Activated T-cell treated with anti-CD3 and anti-CD28 coated beads, Interleukin-2, amount 50 U/mL, for 24 hours (primary cell): Measurements from ENCODE around the gene USH1G.
A peak's percentile ranks its signal among the peaks of the same experiment; 100 is the strongest.
"Not testable (repeated sequence)": the region's sequence is repeated elsewhere in the genome, so short reads cannot be mapped to it uniquely, and the experiment has no call there.

Experiments used
- DNase-seq: peaks from one replicate; pipeline ENCODE4 v3.0.0-alpha.2; 2020
- H3K27ac Mint-ChIP-seq: 2 replicates; pipeline ENCODE4 v1.8.0; 2020; ENCODE audit warnings: mild to moderate bottlenecking, mixed read lengths
- H3K27me3 Mint-ChIP-seq: 2 replicates; pipeline ENCODE4 v1.8.0; 2020; ENCODE audit warnings: mixed read lengths
- H3K36me3 Mint-ChIP-seq: 2 replicates; pipeline ENCODE4 v1.8.0; 2020; ENCODE audit warnings: low read depth, mixed read lengths
- H3K4me1 Mint-ChIP-seq: 2 replicates; pipeline ENCODE4 v1.8.0; 2020; ENCODE audit warnings: low read depth, mixed read lengths
- H3K4me3 Mint-ChIP-seq: 2 replicates; pipeline ENCODE4 v1.8.0; 2020; ENCODE audit warnings: mild to moderate bottlenecking, moderate library complexity, mixed read lengths
- H3K9me3 Mint-ChIP-seq: 2 replicates; pipeline ENCODE4 v1.8.0; 2020; ENCODE audit warnings: mixed read lengths

USH1G gene

DNA sequence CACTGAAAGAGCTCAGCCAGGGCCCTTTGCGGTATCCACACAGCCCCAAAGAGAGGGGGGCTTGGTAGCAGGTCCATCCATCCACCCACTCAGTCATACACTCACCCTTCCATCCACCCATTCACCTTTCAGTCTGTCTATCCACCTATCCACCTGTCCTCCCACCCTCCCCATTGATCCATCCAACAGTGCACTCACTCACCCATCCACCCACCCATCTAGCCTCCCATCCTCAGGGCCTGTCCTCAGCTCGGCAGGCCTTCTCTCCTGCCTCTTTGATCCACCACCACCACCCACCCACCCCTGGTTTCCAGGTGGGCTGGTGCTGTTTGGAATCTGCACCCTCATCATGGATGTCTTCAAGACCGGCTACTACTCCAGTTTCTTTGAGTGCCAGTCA, 2.2 kb upstream of the USH1G start:
- no peak for DNase-seq
- Mint-ChIP-seq H3K4me3 (no peak overlapping the region), H3K27me3 (peaks cover 77% of the 10 kb centered on the region), H3K27ac (no peak overlapping the region), H3K9me3 (no peaks in the 10 kb centered on the region), H3K36me3 (no peaks in the 10 kb centered on the region), H3K4me1 (peaks cover 18% of the 10 kb centered on the region)

DNA sequence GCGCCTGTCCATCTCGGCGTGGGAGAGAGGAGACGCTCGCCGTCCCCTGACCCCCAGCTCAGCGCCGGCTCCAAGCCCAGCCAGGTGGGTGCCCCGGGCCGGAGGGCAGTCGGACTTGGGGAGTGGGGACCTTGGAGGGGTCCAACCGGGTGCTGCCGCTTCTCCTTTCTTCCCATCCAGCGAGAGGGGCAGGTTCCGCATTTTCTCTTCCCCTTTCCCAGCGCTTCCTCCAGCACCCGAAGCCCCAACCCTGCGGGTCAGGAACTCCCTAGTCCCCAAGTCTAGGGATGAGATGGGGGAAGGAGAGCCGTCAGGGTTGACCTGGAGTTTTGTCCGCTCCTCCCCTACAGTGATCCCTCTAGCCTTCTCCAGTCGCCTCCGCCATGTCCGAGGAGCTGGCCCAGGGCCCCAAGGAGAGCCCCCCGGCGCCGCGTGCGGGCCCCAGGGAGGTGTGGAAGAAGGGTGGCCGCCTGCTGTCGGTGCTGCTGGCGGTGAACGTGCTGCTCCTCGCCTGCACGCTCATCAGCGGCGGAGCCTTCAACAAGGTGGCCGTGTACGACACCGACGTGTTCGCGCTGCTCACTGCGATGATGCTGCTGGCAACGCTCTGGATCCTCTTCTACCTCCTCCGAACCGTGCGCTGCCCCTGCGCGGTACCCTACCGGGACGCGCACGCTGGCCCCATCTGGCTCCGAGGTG, 1.3 kb upstream of the USH1G start, which contains the start of gene OTOP2:
TSS of gene OTOP2 (plus strand) at position 24 of the 699 bp plus-strand sequence. CDS start at position 384, 360 bp downstream.
- Mint-ChIP-seq H3K27me3 (peaks cover 81% of the 10 kb centered on the region), H3K4me1 (peaks cover 18% of the 10 kb centered on the region), H3K36me3 (no peaks in the 10 kb centered on the region), H3K27ac (no peak within 1 kb of the TSS), H3K9me3 (no peaks in the 10 kb centered on the region), H3K4me3 (peak within 1 kb of the TSS; percentile 10)
- DNase-seq = peak; percentile 43

DNA sequence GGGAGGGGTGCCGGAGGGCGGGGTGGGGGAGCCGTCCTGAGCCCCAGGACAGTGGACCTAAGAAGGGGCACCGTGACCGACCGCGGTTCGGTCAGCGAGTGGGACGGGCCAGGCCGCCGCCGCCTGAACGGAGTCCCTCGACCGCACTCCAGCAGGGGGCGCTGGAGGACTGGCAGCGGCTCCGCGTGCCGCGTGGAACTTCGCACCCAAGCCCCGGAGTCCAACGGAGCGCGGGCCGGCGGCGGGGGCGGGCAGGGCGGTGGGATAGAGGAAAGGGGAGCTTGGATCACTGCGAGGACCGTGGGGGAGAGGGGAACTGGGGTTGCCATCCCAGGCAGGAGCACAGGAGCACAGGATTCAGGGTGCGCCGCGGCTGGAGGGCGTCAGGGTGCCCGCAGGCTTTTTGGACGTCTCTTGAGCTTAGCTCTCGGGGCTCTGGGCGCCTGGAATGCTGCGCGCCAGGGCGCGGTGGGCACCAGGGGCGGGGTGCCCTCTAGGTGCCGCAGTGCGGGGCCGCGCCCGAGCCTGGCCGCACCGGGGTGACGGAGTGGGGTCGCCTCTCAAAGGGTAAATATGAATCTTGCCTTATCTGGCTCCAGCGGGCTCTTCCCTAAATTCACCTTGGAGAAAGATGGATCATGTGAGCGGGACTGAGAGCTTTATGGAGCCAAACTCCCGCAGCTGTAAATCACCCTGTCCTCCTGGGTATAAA, 639 bp upstream of the USH1G start:
- H3K27me3 Mint-ChIP-seq = peaks cover 84% of the 10 kb centered on the region
- peaks cover 18% of the 10 kb centered on the region for H3K4me1 Mint-ChIP-seq
- H3K4me3 Mint-ChIP-seq = no peak overlapping the region
- no peak overlapping the region for H3K27ac Mint-ChIP-seq
- H3K36me3 Mint-ChIP-seq = no peaks in the 10 kb centered on the region
- no peaks in the 10 kb centered on the region for H3K9me3 Mint-ChIP-seq
- DNase-seq = peak; percentile 84

DNA sequence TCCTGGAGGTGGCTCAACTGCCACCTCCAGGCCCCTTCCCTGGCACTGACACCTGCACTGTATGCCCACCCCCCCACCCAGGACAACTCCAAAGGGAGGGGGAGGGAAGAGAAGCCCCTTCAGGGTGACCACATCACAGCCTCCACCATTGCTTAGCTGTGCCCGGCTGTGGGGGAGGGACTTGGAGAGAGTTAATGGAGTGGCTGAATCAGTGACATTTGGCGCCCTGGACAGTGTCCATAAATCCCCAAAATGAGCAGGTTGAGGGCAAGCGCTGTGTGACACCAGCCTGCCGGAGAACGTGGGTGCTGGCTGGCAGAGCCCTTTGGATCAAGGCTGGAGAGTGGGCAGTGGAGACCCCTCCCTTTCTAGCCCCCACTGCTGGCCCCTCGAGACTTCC, 883 bp downstream of the USH1G start:
- Mint-ChIP-seq H3K4me1 (peaks cover 18% of the 10 kb centered on the region), H3K4me3 (no peak overlapping the region), H3K27ac (no peak overlapping the region), H3K36me3 (no peaks in the 10 kb centered on the region), H3K27me3 (peaks cover 76% of the 10 kb centered on the region), H3K9me3 (no peaks in the 10 kb centered on the region)
- no peak for DNase-seq

DNA sequence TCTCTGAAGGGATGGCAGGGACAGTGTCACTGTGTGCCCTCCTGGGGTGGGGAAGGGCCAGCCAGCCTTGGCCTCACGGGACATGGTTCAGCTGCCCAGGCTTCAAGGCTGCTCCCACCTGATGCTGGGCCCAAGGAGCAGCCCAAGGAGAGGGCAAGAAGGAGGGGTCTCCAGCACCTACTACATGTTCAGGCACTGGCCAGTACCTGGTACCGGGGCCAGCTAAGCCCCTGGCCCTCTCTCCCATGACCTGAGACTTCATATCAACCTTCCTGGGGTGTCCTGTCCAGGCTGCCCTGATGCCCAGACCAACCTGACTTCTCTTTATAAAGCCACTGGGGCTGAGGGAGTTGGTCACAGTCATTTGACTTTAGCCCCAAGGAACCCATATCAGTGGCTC, 1.3 kb downstream of the USH1G start:
- Mint-ChIP-seq H3K4me1 (peaks cover 18% of the 10 kb centered on the region), H3K27ac (no peak overlapping the region), H3K27me3 (peaks cover 79% of the 10 kb centered on the region), H3K36me3 (no peaks in the 10 kb centered on the region), H3K9me3 (no peaks in the 10 kb centered on the region), H3K4me3 (no peak overlapping the region)
- no peak for DNase-seq

DNA sequence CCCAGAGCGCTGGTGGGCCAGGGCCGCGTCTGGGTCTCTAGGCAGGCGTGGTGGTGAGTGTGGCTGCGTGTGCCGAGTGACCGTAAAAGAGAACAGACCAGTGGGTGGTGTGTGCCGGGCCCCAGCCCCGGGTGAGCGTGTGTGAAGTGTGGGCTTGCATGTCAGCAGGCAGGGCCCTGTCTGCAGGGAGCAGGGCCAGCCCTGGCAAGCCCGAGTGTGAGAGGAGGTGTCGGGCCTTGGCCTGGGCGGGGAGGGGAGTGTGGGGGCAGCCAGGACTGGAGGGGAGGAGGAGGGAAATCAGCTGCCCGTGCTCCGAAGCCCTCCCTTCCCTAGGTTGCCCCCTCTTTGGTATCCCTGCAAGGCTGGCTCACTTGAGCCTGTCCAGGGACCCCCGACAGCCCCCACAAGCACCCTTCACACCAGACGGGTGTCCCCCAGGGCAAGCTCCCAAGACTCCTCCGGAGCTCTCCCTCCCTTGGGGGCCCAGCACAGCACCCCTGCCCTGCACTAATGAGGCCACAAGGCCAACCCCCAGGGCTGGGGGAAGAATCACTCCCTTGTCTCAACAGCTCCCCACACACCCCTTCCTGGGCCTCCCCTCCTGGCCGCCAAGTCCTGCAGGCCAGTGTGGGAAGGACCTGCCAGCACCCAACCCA, 1.9 kb downstream of the USH1G start:
- Mint-ChIP-seq H3K27ac (no peak overlapping the region), H3K36me3 (no peaks in the 10 kb centered on the region), H3K4me1 (peaks cover 18% of the 10 kb centered on the region), H3K4me3 (no peak overlapping the region), H3K9me3 (no peaks in the 10 kb centered on the region), H3K27me3 (peaks cover 77% of the 10 kb centered on the region)
- no peak for DNase-seq

DNA sequence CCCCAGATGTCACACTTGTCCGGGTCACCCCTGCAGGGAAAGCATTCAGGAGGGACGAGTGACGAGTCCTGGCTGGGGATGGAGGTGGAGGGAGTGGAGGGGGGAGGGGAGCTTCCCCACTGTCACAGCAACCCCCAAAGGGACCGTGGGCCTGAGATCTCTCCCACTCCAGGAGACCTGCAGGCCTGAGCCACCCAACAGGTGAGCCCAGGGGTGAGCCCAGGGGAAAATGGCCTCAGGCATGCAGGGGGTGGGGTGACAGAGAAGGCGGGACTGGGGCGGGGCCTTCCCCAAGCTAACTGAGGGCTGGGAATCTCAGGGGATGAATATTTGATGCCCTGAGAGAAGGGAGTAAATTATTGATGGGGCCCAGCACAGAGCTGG, 2.4 kb downstream of the USH1G start:
- Mint-ChIP-seq H3K4me3 (no peak overlapping the region), H3K36me3 (no peaks in the 10 kb centered on the region), H3K4me1 (peaks cover 18% of the 10 kb centered on the region), H3K27me3 (peaks cover 74% of the 10 kb centered on the region), H3K27ac (no peak overlapping the region), H3K9me3 (no peaks in the 10 kb centered on the region)
- no peak for DNase-seq

DNA sequence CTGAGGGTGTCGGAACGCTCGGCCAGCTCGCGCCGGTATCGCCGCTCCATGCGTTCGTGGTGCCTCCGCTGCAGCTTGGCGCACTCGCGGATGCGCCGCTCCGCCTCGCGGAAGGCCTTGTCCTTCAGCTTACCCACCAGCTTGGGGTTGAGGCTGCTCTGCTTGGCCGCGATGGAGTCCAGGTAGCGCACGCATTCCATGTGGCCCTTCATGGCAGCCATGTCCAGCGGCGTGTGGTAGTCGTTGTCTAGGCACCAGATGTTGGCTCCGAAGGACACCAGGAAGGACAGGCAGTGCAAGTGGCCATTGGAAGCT, 2.8 kb downstream of the USH1G start:
- no peak overlapping the region for H3K4me3 Mint-ChIP-seq
- DNase-seq = no peak
- H3K27me3 Mint-ChIP-seq = peaks cover 70% of the 10 kb centered on the region
- no peaks in the 10 kb centered on the region for H3K36me3 Mint-ChIP-seq
- H3K4me1 Mint-ChIP-seq = peaks cover 18% of the 10 kb centered on the region
- H3K9me3 Mint-ChIP-seq = no peaks in the 10 kb centered on the region
- no peak overlapping the region for H3K27ac Mint-ChIP-seq

DNA sequence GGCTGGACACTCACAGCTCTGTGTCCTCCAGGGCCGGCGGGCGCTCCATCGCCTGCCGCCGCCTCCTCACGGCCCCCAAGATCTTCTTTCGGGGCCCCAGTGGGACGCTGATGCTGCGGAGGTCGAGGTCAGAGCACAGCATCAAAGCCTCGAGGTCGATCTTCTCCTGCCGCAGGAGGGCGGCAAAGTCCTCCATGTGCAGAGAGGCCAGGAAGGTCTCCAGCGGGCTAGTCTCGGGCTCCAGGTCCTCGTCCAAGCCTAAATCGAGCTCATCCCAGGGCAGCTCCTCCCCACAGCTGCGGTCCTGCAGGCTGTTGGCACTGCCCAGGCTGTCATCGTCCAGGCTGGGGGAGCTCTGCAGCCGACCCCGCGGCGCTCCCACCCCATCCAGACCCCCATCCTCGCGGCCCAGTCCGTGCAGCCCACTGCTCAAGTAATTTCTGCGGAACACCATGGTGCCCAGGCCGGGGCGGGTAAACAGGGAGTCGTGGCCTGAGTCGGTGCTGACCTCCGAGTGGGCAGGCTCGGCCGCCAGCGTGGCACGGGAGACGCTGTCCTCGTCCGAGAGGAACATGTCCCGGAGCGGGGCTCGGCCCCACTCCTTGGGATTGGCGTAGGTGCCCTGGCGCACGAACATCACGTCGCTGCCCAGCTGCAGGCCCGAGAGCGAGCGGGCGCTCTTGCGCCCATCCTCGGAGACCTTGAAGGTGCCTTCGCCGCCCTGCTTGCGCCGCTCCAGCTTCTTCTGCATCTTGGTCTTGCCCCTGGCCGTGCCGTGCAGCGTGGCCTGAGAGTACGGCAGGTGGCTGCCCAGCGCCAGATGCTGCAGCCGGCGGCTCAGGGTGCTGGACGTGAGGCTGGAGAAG, 3.4 kb downstream of the USH1G start:
- Mint-ChIP-seq H3K27ac (no peak overlapping the region), H3K4me1 (peaks cover 17% of the 10 kb centered on the region), H3K4me3 (no peak overlapping the region), H3K36me3 (no peaks in the 10 kb centered on the region), H3K9me3 (no peaks in the 10 kb centered on the region), H3K27me3 (peaks cover 64% of the 10 kb centered on the region)
- DNase-seq = no peak

DNA sequence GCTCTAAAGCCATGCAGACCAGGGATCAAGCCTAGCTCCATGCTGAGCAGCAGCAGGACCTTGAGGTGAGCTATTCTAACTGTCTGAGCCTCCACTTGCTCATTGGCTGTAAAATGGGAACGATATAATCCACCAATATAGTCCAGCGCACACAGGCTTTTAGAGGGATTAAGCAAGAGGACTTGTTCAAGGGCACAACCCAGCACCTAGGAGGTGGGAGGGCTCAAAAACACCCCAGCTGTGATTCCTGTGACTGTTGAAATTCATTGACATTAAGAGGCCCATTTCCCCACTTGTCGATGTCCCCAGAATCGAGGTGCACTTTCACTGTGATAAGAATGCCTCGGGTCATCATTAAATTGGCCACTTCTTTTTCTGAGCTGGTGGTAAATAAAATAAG, 4.1 kb downstream of the USH1G start:
- no peak overlapping the region for H3K4me3 Mint-ChIP-seq

DNA sequence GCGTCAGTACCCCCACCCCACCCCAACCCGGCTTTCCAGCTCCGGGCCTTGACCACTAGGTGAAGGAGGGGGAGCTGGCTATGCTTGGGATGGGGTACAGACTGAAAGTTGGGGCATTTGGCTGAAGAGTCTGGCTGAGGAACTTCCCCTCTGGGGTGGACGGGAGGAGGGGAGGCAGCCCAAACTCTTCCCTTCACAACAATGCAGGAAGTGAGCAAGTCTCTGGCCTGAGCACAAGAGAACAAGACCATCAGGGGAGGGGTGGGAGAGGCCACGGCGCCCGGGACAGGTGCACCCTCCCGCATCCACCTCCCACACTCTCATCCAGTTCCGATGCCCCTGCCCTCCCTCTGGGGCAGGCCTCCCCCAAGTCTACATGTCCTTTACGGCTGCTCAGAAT, 5.6 kb downstream of the USH1G start:
- Mint-ChIP-seq H3K27ac (no peak overlapping the region), H3K27me3 (peaks cover 48% of the 10 kb centered on the region), H3K4me3 (no peak overlapping the region), H3K9me3 (no peaks in the 10 kb centered on the region), H3K36me3 (no peaks in the 10 kb centered on the region), H3K4me1 (peaks cover under 1% of the 10 kb centered on the region)
- DNase-seq = no peak

More for the DNA sequence above, 4.1 kb downstream of the USH1G start:
- no peaks in the 10 kb centered on the region for H3K36me3 Mint-ChIP-seq
- no peak for DNase-seq
- no peak overlapping the region for H3K27ac Mint-ChIP-seq
- peaks cover 58% of the 10 kb centered on the region for H3K27me3 Mint-ChIP-seq
- no peaks in the 10 kb centered on the region for H3K9me3 Mint-ChIP-seq
- peaks cover 11% of the 10 kb centered on the region for H3K4me1 Mint-ChIP-seq

DNA sequence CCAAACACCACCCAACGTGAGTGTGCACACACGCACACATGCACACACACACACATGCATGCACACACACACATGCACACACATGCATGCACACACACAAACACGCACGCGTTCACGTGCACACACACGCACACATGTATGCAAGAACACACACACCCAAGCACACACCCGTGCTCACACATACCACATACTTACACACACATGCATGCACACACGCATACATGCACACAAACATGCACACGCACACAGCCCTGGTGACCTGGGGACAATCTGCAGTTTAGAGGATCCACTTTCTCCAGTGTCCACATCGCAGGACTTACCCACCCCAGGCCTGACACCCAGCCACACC, 6.2 kb downstream of the USH1G start:
- H3K4me3 Mint-ChIP-seq = no peak overlapping the region
- DNase-seq = no peak
- no peaks in the 10 kb centered on the region for H3K36me3 Mint-ChIP-seq
- no peaks in the 10 kb centered on the region for H3K9me3 Mint-ChIP-seq
- H3K27me3 Mint-ChIP-seq = peaks cover 43% of the 10 kb centered on the region
- no peak overlapping the region for H3K27ac Mint-ChIP-seq
- no peaks in the 10 kb centered on the region for H3K4me1 Mint-ChIP-seq

DNA sequence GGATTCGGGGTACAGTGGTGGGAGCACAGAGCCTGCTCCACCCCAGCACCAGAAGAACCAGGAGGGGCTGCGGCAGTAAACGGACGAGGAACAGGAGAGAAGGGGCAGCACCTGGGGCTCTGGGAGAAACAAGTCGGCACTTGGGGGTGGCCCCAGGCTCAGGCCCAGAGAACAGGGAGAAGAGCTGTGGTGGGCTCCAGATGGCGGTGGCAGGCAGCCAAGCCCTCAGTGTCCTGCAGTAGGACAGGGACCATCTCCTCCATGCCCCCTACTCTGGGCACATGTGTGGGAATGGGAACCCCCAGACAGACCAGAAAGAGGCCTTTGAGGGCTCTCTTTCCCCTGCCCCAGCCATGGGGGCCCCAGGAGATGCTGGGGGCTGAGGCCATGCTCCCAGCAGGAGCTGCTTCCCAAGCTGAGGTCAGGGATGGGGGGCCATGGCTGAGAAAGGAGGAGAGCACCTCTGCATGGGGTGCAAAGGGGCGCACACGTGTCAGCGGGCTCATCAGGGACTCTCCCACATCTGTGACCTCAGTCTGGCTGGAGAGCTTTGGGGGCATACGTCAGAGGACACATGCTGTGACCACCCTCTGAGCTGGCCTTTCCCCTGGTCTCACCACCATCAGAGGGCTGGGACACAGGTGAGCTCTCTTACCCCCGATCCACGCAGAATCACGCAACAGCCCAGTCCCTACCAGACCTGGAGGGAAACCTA, 6.8 kb downstream of the USH1G start:
- DNase-seq = no peak
- Mint-ChIP-seq H3K4me3 (no peak overlapping the region), H3K9me3 (no peaks in the 10 kb centered on the region), H3K4me1 (no peaks in the 10 kb centered on the region), H3K27ac (no peak overlapping the region), H3K36me3 (no peaks in the 10 kb centered on the region), H3K27me3 (peaks cover 38% of the 10 kb centered on the region)

DNA sequence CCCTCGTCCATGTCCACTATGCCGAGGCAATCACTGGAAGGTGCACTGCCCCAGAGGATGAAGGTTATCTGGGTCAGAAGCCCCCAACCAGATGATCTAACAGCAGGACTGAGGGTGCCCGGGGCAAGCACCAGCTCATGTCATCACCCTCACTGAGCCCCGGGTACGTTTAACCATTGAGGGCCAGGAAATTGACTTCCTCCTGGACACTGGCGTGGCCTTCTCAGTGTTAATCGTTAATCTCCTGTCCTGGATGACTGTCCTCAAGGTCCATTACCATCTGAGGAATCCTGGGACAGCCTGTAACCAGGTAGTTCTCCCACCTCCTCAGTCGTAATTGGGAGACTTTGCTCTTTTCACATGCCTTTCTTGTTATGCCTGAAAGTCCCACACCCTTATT, 11.6 kb downstream of the USH1G start:
- not testable (repeated sequence) for H3K9me3 Mint-ChIP-seq, DNase-seq, H3K4me1 Mint-ChIP-seq, H3K27ac Mint-ChIP-seq, H3K4me3 Mint-ChIP-seq, H3K36me3 Mint-ChIP-seq, H3K27me3 Mint-ChIP-seq
